HG03103 (cell line): ENCODE data around the gene ZNF91.
"Not testable (repeated sequence)": the region's sequence is repeated elsewhere in the genome, so short reads cannot be mapped to it uniquely, and the experiment has no call there.

ENCODE experiments used
- ATAC-seq: cut with Tn5 transposase; IDR thresholded peaks from one replicate; pipeline ENCODE4 v1.9.1; 2021; ENCODE audit warnings: low read depth; ENCODE audit not compliant: unreplicated experiment

The ZNF91 gene

DNA sequence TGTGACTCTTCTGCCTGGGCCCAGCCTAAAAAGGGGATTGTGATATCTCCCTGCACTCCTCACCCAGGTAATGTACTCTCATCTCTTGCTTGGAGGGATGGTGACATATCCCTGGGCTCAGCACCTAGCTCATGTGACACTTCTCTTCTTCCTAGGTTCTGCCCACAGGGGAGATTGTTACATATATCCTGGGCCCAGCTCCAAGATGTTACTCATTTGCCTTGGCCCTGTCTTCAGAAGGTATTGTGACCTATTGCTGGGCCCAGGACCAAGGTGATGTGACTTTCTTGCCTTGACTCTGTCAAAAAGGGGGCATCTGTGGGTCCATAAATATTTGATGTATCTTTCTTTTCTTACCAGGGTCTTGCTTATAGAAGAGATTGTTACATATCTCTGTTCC, 73.9 kb downstream of the ZNF91 start:
- ATAC-seq: not testable (repeated sequence)

DNA sequence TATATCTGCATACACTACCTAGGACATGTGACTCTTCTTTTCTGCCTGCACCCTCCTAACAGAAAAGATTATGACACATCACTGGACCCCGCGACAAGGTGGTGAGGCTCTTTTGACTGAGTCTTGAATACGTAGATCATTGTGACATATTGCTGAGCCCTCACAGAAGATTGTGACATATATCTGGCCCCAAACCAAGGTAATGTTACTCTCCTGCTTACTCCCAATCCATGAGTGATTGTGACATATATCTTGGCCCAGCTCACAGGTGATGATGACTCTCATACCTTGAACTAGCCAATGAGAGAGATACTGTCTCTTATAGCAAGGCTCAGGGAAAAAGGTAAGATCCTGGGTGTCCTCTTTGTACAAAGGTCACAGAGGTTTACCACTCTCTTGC, 75.7 kb downstream of the ZNF91 start:
- not testable (repeated sequence) for ATAC-seq

DNA sequence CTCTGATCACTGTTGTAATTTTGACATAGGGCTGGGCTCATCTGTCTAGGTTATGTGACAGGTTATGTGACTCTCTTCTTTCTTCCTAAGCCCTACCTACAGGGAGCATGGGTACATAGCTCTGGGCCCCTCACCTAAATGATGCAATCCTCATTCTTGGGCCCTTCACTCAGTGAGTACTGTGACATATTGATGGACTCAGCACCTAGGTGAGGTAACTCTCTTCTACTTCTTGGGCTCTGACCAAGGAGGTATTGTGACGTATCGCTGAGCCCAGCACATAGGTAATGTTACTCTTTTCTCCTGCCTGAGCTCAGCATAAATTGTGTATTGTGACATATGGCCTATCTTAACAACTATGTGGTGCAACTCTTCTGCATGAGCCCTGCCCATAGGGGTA, 76.3 kb downstream of the ZNF91 start:
- ATAC-seq: not testable (repeated sequence)

DNA sequence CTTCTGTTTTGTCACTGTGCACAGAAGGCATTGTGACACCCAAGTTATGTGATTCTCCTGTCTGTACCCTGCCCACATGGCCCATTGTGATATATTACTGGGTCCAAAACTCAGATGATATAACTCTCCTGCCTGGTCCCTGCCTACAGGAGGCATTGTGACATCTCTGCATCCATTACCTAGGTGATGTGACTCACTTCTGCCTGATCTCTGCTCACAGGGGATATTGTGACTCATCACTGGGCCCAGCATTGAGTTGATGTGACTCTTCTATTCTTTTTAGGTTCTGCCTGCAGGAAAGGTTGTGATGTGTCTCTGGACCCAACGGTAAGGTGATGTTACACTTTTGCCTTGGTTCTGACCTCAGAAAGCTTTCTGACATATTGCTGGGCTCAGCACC, 77.1 kb downstream of the ZNF91 start:
- ATAC-seq: no peak

DNA sequence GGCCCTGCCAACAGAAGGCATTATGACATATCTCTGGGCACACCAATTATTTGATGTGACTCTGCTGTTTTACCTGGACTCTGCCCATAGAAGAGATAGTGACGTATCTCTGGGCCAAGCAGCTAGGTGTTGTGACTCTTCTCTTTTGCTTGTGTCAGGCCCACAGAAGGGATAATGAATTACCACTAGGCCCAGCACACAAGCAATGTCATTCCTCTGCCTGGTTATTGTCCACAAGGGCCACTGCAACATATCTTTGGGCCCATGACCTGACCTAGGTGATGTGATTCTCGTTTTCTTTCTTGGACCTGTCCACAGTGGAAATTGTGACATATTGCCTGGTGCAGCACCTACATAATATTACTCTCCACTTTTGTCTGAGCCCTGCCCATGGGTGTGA, 80.0 kb downstream of the ZNF91 start:
- ATAC-seq: no peak

DNA sequence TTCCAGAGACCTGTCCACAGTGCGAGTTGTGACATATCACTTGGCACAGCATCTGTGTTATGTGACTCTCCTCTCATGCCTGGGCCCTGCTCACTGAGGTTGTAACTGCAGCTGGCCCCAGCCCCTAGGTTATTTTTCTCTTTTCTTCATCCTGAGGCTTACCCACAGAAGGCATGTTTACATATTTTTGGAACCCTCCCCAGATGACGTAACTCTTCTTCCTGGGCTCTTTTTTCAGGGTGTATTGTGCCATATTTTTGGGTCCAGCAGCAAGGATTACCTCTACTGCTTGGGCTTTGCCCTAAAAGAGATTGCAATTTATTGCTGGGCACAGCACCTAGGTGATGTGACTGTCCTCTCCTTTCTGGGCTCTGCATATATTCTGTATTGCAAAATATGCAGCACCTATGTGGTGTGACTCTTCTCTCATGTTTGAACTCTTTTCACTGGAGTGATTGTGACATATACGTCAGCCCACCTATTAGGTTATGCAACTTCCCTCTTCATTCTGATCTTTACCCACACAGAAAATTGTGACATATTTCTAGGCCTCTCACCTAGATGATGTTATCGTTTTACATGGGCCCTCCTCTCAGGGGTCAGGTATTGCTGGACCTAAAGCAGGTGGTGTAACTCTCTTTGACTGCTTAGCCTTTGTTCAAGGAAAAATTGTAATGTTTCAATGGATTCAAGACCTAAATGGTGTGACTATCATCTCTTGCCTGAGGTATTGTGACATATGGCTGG, 80.6 kb downstream of the ZNF91 start:
- no peak for ATAC-seq

DNA sequence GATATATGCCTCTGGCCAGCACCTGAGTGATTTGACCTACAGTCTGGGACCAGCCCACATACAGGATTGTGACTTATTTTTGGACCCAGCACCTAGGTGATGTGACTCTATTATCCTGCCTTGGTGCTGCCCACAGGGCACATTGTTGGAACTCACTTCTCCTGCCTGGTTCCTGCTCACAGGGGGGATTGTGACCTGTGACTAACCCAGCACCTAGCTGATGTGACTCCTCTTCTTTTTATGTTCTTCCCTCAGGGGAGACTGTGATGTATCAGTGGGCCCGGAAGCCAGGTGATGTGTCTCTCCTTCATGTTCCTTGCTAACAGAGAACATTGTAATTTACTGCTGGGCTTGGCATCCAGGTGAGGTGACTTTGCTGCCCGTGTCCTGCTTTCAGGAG, 82.1 kb downstream of the ZNF91 start:
- ATAC-seq: no peak

DNA sequence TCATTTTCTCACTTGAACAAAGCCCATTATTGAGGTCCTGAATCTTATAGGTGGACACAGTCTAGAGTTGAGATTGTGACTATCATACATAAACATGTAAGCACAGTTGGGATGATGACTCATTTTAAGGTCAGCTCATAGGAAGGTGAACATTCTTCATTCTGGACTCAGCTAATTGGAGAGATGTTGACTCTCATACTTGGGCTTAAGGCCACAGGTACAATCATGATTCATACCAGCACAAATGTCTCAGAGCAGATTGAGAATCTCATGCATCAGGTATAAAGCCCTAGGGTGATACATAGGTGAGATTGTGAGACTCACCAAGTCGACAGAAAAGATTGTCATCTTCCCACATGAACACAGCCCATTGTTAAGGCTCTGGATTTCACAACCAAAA, 82.8 kb downstream of the ZNF91 start:
- no peak for ATAC-seq

DNA sequence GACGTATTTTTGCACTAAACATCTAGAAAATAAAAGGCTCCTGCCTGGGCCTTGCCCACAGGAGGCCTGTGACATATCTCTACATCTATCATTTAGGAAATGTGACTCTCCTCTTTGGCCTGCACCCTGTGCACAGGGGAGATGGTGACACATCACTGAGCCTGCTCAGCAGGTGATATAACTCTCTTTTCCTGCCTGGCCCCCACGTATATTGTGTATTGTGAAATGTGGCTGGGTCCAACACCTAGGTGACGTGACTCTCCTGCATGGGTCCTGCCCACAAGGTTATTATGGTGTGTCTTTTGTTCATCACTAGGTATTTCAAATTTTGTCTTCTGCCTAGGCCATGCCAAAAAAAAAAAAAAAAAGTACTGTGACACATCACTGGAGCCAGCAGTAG, 83.7 kb downstream of the ZNF91 start:
- no peak for ATAC-seq

DNA sequence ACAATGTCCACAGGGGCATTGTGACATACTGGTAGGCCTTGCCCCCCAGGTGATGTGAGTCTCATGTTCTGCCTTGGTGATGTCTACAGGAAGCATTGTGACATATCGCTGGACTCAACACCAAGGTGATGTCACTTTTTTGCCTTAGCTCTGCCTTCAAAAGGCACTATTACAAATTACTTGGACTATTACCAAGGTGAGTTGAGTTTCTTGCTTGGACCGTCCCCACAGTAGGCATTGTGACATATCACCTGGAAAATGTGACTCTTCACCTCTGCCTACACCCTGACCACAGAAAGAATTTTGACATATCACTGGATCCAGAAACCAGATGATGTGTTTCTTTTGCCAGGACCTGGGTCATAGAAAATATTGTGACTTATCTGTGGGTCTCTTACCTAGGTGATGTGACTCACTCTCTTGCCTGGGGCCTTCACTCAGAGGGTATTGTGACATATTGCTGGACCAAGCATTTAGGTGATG, 84.5 kb downstream of the ZNF91 start:
- ATAC-seq: no peak

DNA sequence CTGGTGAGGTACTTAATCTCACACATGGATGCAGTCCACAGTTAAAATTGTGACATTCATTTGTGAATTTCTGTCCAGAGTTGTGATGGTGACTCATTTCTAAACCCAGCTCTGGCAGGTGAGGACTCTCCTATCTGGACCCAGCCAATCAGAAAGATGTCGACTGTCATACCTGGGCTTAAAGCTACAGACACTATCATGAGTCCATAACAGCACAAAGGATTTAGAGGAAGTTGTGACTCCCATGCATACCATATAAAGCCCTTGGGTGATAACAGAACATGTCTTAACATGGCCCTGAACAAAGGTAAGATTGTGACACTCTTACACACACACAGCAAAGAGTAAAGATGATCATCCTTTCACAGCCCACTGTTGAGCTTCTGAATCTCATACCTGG, 85.3 kb downstream of the ZNF91 start:
- no peak for ATAC-seq

DNA sequence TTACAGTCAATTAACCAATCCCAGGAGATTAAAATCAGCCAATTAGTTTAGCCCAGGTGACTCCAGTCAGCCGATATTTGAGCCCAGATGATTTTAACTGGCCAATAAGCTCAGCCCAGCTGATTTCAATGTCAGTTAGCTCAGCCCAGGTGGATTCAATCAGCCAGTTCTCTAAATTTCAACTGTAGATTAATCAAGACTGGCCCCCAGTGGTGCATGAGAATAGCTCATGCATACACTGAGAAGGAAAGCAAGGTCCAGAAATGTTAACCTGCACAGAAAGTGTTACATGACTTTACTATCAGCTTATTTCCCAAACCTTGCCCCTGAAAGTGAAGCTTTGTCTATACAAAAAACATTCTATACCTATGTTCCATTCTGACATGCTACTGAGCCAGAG, 89.7 kb downstream of the ZNF91 start:
- ATAC-seq: no peak

DNA sequence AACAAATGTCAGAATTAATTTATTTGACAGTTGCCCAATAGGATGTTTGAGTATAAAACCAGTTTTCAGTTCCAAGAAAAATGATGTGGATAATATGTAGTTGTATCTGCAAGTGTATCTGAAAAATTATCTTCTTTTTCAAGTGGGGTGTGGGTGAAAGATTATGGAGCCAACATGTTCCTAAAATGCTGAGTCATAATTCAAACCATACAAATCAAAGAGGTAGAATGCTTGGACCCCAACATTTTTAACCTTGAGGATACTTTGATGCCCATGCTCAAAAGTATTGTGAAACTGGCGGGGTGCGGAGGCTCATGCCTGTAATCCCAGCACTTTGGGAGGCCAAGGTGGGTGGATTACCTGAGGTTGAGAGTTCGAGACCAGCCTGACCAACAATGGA, 91.0 kb downstream of the ZNF91 start:
- ATAC-seq: no peak

DNA sequence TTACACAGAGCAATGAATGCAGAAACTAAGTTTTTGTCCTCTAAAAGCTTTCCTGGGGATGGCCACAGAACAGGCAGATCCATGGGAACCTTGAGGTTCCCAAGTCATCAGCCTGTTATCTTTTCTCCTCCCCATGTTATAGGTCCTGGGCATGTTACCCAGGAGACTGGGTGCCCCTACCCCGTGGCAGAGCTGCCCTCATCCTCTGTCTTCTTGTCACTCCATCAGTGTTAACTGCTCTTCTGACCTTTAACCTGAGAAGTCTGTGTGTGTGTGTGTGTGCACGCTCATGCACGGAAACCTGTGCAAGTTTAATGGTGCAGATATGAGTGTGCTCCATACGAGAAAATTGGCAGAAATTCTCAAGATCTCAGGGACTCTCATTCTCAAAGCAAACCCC, 101.1 kb downstream of the ZNF91 start:
- ATAC-seq: no peak

DNA sequence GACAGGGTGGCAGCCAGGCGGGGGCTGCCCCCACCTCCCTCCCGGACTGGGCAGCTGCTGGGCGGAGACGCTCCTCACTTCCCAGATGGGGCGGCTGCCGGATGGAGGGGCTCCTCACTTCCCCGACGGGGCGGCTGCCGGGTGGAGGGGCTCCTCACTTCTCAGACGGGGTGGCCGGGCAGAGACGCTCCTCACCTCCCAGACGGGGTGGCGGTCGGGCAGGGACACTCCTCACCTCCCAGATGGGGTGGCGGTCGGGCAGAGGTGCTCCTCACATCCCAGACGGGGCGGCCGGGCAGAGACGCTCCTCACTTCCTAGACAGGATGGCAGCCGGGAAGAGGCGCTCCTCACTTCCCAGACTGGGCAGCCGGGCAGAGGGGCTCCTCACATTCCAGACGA, 105.3 kb downstream of the ZNF91 start:
- not testable (repeated sequence) for ATAC-seq
